GM19023 (cell line): ENCODE measurements around the gene SPOCK3.
A peak's percentile ranks its signal among the peaks of the same experiment; 100 is the strongest.
"Not testable (repeated sequence)": the region's sequence is repeated elsewhere in the genome, so short reads cannot be mapped to it uniquely, and the experiment has no call there.

Source experiments
- ATAC-seq: cut with Tn5 transposase; IDR thresholded peaks from one replicate; pipeline ENCODE4 v1.9.1; 2021; ENCODE audit warnings: mild to moderate bottlenecking, moderate library complexity; ENCODE audit not compliant: unreplicated experiment

The SPOCK3 gene

DNA sequence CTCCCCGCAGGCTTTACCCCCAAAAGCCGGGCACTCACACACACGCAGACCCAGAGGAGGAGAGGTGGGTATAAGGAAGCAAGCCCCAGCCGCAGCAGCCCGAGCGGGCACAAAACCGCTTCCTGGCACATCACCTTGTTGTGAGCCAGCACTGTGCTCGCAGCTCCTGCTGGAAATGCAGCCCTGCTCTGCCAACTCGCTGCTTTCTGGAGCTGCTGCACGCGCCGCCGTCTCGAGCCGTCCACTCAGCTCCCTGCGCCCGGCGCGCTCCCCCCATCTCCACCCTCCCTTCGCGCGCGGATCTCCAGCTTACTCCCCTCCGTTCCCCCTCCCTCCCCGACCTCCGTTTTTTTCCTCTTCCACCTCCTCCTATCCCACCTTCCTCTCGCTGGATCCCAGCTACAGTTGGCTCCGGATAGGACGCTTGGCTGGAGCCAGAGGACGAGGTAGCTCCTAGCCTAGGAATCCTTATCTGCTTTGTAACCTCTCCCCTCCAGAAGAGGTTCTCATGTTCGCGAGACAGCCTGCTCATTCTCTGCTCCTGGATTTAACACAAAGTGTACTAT is at the start of gene SPOCK3:
SPOCK3 (minus strand) TSS at position 179 of the 566 bp plus-strand sequence.
- peak; percentile 33 for ATAC-seq

DNA sequence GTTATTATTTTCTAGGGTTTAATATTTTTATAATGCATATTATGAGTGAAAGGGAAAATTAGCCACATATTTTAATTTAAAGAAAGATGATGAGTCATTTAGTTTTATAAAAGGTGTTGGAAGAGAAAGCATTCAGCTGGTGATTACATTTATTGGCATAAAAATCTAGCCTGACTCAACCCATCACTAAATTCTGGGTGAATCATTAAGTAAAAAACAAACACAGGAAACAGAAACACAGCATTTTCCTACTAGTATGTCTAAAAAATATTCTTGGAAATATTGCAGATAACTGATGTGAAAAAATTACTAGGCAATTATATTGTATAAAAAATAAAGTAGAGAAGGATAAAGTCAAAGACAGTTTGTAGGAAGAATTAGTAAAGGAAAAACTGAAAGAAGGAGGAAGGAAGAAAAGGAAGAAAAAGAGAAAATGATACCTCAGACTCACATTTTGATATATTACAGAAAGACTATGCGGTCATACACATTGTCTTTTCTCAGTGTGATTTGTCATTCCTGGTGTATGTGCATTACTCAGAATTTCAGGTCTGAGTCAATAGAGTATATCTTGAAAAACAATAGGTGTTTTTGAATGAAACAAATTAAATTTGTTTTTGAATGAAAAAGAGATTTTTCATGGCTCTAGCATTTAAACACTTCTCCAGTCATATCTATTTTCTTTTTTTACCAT is 48.0 kb upstream of the SPOCK3 start:
- no peak for ATAC-seq

DNA sequence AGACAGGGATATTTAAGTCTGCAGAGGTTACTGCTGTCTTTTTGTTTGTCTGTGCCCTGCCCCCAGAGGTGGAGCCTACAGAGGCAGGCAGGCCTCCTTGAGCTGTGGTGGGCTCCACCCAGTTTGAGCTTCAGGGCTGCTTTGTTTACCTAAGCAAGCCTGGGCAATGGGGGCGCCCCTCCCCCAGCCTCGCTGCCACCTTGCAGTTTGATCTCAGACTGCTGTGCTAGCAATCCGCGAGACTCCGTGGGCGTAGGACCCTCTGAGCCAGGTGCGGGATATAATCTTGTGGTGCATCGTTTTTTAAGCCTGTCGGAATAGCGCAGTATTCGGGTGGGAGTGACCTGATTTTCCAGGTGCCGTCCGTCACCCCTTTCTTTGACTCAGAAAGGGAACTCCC is 47.3 kb upstream of the SPOCK3 start:
- ATAC-seq = not testable (repeated sequence)

DNA sequence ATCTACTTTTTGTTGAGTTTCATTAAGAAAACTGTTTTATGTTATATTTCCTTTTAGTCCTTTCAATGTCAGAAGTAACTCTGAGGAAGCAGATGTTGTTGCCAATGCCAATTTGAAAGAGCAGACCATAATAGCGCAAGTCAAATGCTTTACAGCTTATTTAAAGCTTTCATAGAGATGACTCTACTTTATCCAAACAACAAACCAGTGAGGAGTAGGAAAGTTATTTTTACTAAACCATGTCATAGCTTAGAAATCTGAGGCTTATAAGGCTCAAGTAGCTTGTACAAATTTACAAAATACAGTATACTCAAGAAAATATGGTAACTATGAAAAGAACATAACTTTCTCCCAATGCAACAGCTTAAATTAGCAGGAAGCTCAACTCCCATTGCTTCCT is 40.1 kb upstream of the SPOCK3 start:
- ATAC-seq = no peak

DNA sequence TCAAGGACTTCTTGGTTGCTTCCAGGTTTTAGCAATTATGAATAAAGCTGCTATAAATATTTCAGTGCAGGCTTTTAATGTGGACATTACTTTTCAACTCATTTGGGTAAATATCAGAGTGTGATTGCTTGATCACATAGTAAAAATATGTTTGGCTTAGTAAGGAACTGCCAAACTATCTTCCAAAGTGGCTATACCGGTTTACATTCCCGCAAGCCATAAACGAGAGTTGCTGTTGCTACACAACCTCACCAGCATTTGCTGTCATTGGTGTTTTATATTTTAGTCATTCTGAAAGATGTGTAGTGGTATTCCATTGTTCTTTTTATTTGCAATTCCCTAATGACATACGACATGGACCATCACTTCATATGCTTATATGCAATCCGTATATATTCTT is 30.9 kb upstream of the SPOCK3 start:
- ATAC-seq = no peak

DNA sequence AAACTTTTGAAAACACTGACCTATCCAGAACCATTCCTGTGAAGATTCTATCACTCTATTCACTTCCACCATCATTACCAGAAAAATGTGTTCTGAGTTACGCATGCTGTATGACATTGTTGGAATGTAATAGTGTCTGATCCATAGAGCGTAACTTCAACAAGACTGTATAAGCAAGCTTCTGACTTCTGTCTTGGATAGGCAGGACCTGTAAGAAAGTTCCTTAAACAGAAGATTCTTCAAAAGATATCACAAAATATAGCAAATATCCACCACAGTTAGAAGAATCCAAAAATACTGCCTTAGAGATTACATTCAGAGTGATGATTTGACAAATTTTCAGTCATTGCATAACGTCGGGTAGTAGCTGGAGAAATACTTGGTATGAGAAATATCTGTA is 14.0 kb upstream of the SPOCK3 start:
- no peak for ATAC-seq

DNA sequence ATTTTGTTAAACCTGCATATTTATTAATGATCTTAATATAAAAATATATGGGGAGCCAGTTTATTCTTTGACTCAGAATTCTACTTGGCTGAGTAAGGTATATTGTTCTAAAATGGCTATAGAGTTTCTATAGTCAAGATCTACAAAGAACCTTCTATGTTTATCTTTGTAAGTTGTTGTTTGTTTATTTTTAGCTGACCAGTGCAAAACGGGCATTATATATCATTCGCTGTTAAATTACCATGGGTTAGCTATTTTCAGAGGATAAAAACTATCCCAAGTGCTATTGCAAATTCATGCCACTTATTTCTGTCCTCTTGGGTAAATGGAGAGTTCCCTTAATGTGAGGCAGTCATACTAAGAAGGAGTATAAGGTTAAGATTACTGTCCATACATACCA is 5.3 kb upstream of the SPOCK3 start:
- no peak for ATAC-seq

DNA sequence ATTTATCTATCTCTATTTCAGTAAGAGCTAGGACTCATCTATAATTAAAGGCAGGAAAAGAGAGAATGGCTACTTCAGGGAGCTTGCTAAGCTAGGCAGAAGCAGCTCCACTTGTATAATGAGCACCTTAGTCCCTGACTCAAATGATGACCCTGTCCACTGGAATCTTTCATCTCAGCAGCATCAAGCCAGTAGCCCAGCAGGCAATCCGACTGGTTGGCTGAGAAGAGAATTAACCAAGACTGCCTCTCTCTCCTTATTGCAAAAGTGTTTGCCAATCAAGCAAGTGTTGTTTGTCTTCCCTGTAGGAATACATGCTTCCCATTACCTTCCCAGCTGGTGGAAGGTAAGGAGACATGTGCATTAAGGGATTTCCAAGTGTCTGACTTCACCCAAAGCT is 3.9 kb upstream of the SPOCK3 start:
- ATAC-seq = no peak

DNA sequence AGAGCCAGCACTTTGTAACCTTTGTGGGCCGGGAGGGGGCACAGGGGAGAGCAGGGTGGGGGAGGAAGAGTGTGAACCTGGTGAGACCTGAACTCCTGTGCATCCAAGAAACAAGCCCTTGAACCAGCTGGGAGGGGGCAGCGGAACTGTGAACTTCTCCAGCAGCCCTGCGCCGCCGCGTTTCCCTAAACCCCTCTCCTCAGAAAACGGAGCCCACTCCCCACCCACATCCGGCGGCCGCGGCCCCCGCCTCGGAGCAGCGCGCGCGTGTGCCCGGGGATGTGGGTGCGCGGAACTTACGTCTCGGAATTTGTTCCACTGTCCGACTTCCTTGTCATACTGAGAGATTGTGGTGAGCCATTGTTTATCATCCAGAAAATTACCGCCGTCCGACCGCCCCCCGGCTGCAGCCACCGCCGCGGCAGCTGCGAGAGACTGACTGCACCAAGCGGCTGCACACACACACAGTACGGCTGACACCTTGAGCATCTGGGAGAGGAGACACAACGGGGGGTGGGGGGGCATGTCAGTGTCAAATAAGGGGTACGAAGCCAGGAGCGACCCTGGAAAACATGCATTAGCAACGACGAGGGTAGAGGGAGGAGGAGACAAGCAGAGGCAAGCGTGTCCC is 494 bp downstream of the SPOCK3 start:
- ATAC-seq = peak; percentile 81

DNA sequence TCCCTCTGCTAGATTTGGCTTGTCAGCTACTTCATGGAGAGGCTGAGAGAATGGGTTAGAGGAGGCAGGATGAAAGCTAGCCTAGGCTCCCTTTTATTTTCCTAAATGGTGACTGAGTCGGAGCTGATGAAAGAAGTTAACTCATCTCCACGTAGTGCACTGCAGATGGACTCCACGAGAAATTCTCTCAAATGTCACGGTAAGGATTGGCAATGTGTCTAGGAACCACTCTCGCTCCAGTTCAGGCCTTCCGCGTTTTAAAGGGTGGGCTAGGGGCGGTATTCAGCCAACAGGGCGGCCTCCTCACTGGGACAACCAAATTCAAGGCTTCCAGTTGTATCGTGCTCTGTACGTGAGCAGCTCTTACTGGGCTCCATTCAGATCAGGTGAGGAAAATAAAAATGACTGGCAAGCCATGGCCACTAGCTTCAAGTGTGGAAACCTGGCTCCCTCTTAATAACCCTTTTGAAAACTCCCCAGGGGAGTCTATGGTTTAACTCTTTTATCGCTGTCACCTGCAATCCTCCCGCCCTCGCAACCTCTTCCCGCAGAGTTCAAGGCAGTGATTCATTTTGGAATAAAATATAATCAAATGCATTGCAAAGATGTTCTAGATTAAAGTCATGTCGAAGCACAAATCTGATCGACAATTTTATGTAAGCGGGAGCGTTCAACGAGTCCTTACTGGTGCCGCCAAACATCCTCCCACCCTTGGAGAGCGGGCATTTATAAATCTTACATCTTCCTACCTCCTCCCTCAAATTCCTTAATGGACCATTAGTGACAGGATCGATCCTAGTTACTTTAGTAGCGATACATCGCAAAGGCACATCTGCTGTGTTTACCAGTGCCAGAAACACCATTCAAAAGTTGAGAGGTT is 1.2 kb downstream of the SPOCK3 start:
- no peak for ATAC-seq

DNA sequence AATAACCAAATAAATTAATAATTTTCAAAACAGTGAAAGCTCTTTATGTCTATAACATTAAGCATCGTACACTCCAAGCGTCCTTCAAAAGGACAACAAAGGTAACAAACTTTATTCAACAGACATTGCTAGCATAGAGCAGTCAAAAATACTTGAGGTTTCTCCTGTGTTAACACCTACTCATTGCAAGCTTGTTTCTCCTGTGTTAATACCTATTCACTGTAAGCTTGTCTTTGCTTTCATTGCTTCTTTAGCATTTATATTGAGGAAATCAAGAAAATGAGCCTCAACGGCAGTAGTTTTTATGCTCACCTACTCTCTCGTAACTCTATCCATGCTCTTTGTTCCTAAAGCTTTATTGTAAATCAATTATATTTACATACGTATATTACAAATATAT is 3.5 kb downstream of the SPOCK3 start:
- ATAC-seq = no peak

DNA sequence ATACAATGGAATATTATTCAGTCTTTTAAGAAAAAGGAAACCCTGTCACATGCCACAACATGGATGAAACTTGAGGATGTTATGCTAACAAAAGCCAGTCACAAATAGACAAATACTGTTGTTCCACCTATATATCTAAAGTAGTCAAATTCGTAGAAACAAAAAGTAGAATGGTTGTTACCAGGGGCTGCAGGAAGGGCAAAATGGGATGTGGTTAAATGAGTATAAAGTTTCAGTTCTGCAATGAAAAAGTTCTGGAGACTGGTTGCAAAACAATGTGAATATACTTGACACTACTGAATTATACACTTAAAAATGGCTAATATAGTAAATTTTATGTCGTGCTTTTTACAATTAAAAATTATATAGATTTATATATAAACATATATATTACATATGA is 12.2 kb downstream of the SPOCK3 start:
- peak; percentile 63 for ATAC-seq

DNA sequence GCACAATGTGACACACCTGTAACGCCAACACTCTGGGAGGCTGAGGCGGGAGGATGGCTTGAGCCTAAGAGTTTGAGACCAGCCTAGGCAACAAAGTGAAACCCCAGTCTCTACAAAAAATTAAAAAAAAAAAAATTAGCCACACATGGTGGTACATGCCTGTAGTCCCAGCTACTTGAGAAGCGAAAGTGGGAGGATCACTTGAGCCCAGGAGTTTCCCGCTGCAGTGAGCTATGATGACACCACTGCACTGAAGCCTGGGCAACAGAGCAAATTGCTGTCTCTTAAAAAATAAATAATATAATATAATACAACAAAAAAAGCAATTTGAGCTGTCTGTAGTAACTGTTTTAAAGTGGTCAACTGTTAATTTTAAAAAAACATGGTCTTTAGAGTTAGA is 13.2 kb downstream of the SPOCK3 start:
- no peak for ATAC-seq

DNA sequence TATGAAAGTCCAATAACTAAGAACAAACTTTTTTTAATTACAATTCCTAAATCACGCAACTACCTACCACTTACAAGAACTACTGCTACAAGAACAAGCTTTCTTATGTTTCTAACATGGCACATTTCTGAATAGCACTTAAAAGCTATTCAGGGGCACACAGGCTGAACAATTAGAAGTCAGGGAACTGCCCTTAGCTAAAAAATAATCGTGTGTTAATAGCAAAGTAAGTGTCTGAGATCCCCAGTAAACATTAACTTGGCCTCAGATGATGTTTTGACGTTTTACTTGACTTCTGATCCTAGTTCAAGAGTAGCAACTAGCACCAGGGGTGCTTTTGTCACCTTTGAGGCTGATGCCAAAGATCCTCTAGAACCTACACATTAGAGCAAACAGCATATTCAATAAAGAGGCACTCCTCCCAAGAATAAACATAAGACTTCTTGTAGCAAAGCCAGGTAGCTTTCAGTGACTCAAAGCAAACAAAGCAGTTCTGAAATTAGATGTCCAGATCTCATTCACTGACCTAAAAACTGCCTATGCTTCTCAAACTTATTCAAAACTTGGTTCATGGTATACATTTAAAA is 16.2 kb downstream of the SPOCK3 start:
- no peak for ATAC-seq

DNA sequence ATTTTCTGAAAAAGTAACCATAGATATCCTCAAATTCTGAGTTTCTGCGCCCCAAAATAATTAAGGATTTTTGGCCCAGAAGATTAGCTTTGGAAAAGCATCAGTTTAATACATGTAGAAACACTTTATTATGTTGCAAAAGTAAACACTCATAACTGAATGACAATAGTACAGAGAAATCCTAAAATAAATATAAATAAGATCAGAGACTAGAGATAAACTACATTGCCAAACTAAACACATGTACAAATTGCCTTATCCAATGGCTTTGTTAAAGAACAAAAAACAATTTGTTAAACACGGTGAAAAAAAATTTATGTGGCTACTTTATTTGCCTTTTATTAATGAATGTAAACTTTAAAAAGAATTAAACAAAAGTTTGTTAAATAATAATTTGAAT is 17.5 kb downstream of the SPOCK3 start:
- no peak for ATAC-seq

DNA sequence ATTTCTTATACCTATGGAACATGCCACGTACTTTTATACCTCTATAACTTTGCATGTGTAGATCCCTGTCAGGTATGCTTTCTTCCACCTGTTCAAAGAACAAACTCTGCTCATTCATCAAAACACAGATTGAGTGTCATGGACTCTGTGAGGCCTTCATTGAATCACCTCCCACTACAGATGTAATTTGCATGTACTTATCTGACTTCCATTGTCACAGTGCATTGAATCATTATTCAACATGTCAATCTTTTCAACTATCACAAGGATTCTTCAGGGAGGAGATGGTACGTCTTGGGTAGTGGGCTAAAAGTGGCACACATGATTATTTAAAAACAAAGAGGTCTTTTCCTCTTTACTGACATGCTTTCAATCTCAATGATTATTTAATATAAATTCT is 24.1 kb downstream of the SPOCK3 start:
- ATAC-seq = no peak

DNA sequence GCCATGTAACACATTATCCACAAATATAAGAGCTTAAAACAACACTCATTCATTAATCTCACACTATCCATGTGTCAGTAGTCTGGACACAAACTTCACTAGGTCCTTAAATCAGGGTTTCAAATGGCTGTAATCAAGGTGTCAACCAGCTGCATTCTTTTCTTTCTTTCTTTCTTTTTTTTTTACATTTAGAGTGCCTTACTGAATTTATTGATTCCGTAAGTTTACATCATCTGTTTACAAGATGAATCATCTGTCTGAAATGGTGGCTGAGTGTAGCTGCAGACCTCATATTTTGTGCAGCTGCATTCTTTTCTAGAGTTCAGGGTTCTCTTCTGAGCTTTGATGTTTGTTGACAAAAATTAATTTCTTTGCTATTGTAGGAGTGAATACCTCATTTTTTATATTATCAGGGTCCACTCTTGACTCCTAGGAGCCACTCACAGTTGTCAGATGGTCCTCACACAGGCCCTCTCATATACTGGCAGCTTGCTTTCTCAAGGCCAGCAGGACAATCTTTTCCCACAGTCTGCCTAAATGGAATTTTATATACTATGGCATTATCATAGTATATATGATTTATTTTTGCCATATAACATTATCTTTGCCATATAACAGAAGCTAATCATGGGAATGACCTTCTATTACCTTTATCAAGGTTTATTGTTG is 37.8 kb downstream of the SPOCK3 start:
- ATAC-seq = no peak

DNA sequence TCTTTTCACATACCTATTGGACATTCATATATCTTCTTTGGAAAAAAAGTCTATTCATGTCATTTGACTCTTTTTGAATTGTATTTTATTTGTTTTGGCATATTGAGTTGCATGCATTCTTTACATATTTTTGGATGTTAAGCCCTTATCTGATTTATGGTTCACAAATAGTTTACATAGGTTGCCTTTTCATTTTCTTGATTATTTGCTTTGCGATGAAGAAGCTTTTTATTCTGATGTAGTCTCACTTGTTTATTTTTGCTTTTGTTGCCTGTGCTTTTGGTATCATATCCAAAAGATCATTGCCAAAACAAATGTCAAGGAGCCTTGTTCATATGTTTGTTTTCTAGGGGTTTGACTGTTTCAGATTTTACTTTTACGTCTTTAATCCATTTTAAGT is 43.9 kb downstream of the SPOCK3 start:
- no peak for ATAC-seq

DNA sequence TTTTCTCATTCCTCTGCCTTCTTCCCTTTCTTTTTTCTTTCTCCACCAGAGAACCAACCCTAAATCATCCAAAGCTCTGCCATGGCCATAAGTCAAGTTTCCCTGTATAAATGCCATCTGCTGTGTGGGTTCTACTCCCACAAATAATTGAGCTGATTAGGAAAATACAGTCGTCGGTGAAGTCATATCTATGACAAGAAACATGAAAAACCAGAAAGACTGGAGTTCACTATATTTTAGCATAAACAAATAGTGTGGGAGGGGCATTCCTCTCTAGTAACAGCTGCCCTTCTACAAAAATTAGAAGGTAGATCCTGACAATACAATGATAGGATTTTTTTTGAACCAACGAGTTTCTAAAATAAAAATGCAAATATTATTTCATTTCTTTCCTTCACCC is 48.8 kb downstream of the SPOCK3 start:
- ATAC-seq = no peak

DNA sequence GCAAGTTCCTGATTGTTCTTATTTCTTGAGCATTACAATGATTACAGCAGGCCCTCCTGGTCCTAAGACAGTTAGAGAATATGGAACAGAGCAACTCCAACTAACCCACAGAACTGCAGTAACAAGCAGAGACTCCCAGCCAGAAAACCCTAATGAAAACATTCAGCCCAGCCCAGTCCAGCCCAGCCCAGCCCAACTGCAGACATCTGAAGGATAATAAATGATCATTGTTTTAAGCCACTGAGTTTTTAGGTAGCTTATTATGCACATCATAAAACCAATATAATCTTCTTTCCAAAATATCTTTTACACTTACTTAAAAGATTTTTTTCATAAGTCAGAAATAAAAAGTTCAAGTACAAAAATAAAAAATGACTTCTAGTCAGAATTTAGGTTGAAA is 51.3 kb downstream of the SPOCK3 start:
- ATAC-seq = no peak

DNA sequence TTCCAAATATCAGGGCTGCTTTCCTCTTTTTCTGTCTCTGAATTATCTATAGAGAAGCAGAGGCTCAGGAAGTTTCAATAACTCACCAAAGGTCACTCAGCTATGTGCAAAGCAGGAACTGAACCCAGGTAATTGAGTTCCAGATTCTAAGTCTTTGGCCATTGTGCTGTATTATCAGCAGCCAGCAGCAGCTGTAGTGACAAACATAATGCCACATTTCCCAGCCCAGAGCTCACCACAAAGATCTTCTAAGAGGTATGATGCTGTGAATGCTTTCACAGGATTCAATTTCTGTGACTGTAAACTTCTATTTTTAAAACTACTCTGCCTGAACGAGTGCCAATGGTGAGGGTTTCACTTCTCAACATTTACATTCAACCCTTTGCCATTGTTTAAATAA is 56.4 kb downstream of the SPOCK3 start:
- ATAC-seq = no peak
